HG03025 (cell line): Measurements from ENCODE around the gene VRK3.
"Not testable (repeated sequence)": the region's sequence is repeated elsewhere in the genome, so short reads cannot be mapped to it uniquely, and the experiment has no call there.

ENCODE experiments used
- ATAC-seq: cut with Tn5 transposase; IDR thresholded peaks from one replicate; pipeline ENCODE4 v1.9.1; 2021; ENCODE audit warnings: mild to moderate bottlenecking, moderate library complexity; ENCODE audit not compliant: unreplicated experiment, low FRiP score

VRK3 gene

GRCh38 chr19:49959892-49960291, 65.3 kb downstream of the VRK3 start:
- not testable (repeated sequence) for ATAC-seq

DNA sequence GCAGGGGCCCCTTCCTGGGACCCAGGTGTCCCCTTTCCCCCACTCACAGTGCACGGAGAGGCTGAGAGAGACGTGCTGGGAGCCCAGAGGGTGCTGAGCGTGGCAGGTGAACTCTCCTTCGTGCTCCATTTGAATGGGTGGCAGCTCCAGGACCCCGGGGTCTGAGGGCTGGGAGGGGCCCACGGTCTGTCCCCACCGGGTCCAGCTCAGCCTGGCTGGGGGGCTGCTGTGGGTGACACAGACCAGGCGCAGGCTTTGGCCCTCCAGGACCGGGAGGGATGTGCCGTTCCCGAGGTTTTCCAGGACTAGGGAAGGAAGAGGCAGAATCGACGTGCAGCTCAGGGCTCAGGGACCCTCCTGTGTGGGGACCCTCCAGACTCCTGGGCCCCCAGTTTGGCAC, 66.6 kb downstream of the VRK3 start:
- not testable (repeated sequence) for ATAC-seq

GRCh38 chr19:49958144-49958543, 67.0 kb downstream of the VRK3 start:
- not testable (repeated sequence) for ATAC-seq

DNA sequence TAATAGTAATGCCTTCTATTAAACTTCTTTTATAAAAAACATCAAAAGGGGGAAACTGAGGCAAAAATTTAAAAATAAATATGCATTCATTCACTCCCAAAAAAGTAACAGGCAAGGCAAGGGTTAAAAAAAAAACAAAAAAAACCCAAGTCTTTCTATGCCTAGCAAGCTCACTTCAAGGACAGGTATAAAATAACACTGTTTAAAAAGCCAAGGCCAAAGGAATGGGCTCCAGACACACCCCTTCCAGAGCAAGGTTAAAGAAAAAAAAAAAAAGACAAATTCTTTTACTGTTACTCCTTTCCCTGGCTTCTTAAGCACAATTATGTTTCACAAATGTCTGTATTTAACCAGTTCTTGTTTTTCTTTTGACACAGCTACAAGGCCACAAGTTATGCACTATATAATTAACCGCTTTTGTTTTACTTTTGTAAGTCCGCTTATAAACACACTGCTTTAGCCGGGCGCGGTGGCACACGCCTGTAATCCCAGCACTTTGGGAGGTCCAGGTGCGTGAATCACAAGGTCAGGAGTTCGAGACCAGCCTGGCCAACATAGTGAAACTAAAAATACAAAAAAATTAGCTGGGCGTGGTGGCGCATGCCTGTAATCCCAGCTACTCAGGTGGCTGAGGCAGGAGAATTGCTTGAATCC, 67.8 kb downstream of the VRK3 start:
- no peak for ATAC-seq

- no peak for ATAC-seq
Measured at GRCh38 chr19:49956115-49956495, 69.1 kb downstream of the VRK3 start.

DNA sequence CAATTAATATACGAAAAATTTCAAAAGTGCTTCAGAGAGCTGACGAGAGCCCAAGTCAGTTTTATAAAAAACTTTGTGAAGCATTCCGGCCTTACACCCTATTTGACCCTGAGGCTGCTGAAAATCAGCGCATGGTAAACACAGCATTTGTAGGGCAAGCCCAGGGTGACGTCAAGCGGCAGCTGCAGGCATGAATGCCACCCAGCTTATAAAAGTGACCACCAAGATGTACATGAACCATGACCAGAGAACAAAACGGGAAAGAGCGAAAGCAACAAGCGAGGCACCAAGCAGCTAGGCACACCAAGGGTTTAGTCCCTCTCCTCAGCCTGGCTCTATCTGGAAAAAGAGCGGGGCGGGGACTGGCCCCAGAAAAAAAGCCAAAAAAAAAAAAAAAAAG, 70.2 kb downstream of the VRK3 start:
- ATAC-seq = no peak

- no peak for ATAC-seq
Measured at GRCh38 chr19:49954092-49954829, 70.9 kb downstream of the VRK3 start.

- no peak for ATAC-seq
Measured at GRCh38 chr19:49953416-49953815, 71.8 kb downstream of the VRK3 start.

- ATAC-seq = no peak
Measured at GRCh38 chr19:49952906-49953305, 72.3 kb downstream of the VRK3 start.

DNA sequence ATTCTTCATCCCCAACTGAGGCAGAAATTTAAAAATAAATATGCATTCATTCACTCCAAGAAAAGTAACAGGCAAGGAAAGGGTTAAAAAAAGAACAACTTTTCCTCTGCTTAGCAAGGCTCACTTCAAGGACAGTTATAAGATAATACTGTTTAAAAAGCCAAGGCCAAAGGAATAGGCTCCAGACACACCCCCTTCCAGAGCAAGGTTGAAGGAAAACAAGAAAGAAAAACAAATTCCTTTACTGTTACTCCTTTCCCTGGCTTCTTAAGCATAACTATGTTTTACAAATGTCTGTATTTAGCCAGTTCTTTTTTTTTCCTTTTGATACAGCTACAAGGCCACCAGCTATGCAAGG, 72.7 kb downstream of the VRK3 start:
- ATAC-seq = no peak

- no peak for ATAC-seq
Measured at GRCh38 chr19:49951806-49952478, 73.2 kb downstream of the VRK3 start.

DNA sequence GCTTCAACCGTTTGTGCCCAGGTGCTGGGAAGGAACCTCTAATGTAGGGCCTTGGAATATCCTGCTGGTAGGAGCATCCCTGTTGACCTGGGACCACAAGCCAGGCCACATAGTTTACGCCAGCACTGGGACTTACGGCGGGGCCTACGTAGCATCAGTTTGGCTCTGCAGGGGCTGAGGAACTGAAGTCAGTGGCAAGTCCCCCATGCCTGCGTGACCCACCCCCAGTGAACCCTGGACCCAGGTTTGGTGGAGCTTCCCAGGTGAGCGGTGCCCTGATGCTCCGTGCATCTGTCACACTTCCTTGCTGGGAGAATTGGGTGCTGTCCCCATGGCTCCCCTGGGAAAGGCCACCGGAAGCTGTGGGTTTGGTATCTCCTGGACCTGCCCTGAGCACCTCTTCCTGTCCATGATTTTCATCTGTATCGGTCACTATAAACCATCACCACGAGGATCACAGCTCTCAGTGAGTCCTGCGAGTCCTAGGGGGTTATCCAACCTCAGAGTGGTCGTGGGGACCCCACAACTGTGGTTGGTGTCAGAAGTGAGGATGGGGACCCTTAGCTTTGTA, 74.1 kb downstream of the VRK3 start:
- no peak for ATAC-seq

DNA sequence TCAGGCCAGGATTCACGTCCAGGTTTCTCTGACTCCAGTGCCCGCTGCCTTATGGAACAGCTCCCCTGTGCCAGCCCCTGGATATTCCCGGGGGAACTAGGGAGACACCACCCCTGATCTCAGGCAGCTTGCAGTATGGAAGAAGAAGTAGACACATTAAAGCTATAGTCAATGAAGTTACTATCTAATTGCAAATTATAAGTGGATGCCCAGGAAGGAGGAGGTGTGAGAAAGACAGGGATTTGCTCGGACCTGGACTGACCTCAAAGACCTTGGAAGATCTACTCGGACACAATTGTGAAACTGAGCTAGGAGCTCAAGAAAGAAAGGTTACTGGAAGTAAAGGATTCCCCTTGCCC, 74.6 kb downstream of the VRK3 start:
- ATAC-seq = no peak

DNA sequence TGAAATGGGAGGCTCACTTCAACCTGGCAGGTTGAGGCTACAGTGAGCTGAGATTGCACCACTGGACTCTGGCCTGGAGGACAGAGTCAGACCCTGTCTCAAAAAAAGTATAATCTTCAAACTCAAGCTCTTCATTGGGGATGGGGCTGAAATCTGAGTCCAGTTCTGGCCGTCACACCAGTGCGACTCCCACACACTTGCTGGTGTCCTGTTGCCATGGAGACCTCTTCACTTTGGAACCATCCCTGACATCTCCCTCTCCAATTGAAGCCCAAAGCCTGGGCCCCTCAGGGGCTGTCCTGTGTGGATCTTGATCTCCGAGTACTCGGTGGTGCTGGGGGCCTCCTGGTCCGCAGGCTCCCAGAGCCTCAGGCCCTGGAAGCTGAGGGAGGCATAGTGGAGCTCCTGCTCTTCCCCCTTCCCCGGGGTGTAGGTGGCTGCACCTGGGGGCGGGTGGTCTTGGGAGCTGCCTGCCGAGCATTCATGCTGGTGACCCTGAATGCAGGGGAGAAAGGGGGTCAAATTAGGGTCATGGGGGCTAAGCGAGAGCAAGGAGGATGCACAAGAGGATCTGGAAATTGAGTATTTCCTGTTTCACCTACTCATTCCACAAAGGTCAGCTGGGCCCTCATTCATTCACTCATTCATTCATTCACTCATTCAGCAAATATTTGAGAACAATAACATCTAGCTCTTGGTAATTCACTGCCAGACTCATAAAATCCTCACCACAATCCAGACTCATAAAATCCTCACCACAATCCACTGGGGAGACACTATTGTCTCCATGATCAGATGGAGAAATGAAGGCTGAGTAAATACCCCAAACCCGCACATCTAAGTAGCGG, 75.2 kb downstream of the VRK3 start:
- ATAC-seq = no peak

DNA sequence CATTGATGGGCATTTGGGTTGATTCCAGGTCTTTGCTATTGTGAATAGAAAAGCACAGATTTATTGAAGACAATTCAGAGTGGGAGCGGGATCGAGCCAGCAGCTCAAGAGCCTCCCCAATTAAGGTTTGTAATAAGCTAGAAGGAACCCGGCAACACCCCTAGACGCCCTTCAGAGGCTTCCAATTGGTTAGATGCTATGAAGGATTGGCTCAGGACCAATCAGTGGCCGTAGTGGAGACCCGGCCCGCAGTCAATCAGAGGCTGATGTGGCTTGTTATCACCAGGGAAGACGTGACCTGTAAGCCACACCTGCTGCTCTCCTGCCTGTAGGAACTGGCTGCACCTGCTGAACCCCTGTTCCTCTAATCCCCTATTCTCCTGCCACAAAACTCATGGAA, 78.8 kb downstream of the VRK3 start:
- no peak for ATAC-seq

DNA sequence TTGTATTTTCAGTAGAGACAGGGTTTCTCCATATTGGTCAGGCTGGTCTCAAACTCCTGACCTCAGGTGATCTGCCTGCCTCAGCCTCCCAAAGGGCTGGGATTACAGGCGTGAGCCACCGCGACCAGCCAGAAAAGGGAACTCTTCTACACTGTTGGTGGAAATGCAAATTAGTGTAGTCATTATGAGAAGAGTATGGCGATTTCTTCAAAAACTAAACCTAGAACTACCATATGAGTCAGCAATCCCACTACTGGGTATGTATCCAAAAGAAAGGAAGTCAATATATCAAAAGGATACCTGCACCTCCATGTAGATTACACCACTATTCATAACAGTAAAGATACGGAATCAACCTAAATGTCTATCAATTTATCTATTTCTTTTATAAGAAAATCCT, 80.6 kb downstream of the VRK3 start:
- not testable (repeated sequence) for ATAC-seq

- no peak for ATAC-seq
Measured at GRCh38 chr19:49940482-49940791, 84.7 kb downstream of the VRK3 start.

- ATAC-seq = no peak
Measured at GRCh38 chr19:49939721-49940481, 85.3 kb downstream of the VRK3 start.

DNA sequence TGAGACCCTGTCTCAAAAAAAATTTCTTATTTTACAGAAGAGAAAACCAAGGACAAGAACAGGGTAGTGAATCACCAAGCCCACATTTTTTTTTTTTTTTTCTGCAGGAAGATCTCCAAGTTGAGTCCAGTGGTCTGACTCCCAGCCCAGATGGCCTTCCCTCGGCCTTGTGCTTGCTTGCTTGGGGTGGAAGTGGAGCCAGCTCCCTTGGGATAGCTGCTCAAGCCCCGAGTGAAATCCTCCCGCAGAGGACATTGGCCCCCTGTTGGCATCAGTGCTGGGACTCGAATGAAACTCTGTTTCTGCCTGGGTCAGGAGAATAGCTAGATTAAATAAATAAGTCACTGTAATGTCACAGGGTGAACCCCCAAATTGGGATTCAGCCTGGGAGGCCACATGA, 86.5 kb downstream of the VRK3 start:
- no peak for ATAC-seq

- no peak for ATAC-seq
Measured at GRCh38 chr19:49937750-49938381, 87.3 kb downstream of the VRK3 start.
